ENCODE measurements around the gene FLAD1.

FLAD1 gene

DNA sequence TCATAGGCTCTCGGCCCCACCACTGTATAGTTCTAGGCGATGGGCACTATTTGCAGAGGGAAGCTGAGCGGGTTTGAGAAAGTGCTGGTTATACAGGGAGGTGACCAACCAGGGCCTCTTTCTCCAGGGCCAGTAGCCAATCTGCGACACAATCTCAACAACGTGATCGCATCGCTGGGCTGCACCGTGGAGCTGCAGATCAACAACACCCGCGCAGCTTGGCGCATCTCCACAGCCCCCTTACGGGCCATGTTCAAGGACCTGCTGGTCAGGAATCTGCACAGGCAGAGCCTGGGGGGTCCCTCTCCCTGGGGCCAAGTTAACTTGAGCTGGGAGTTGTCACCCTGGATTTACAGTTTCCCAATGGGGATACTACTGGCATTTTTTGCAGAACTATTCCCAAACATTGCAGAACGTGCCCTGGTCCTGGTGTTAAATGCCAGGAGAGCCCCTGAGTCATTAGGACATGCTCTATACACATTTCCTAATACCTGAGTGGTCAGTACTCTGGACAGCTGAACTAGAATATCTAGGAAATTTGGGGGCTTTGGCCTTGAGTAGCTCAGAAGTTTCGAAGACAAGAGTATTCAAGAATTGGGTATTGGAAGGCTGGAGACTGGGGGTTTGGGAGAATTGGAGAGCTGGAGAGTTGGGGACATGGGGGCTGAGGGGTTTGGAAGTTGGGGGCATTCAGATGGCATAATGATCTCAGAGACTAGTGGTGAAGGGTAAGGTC lies 57.4 kb downstream of the FLAD1 start:
- H3K36me3 ChIP-seq (ENCODE audit: control insufficient read depth, insufficient read depth, low read length): no peaks in the 10 kb centered on the region
- DNase-seq (ENCODE audit: extremely low read depth, insufficient read length): no peak
- H3K27me3 ChIP-seq (replicated peaks; ENCODE audit: control insufficient read depth, insufficient read depth, low read length): no peaks in the 10 kb centered on the region; the same call in none of the 2 replicates
- no peak for TF ChIP-seq CTCF (IDR thresholded peaks at IDR 0.05; ENCODE audit: insufficient read depth, low read length, poor library complexity, severe bottlenecking)
- no peak overlapping the region for H3K4me3 ChIP-seq (replicated peaks; ENCODE audit: low read depth, low read length)

Measured in GM06990 (cell line).